HepG2 (cell line): ENCODE data around the gene CACNA1C. TPM values are rescaled to one million over a fixed set of nuclear protein-coding genes. Genes with fewer than 3 reads are reported as not detected.

ENCODE experiments used
- ARID4A ChIP-seq: sonication (generic); formaldehyde crosslinking; IDR thresholded peaks from 2 replicates; pipeline ENCODE4 v1.5.0; 2020; ENCODE audit warnings: mild to moderate bottlenecking, missing genetic modification reagents, borderline replicate concordance
- ARID5B ChIP-seq: IDR thresholded peaks from 2 replicates; pipeline ENCODE4 v1.4.0; 2020; ENCODE audit warnings: mild to moderate bottlenecking, missing genetic modification reagents
- CHCHD3 ChIP-seq: sonication (generic); formaldehyde crosslinking; IDR thresholded peaks from 2 replicates; pipeline ENCODE4 v1.8.0; 2022; ENCODE audit warnings: mild to moderate bottlenecking, missing genetic modification reagents, moderate library complexity
- FLYWCH1 ChIP-seq: sonication (generic); formaldehyde crosslinking; IDR thresholded peaks from 2 replicates; pipeline ENCODE4 v1.8.1; 2023; ENCODE audit warnings: mild to moderate bottlenecking, missing genetic modification reagents
- GLI4 ChIP-seq: sonication (generic); formaldehyde crosslinking; IDR thresholded peaks from 2 replicates; pipeline ENCODE4 v1.5.1; 2020; ENCODE audit warnings: missing genetic modification reagents, mild to moderate bottlenecking, moderate library complexity, borderline replicate concordance
- MZF1 ChIP-seq: sonication (generic); formaldehyde crosslinking; IDR thresholded peaks from 2 replicates; pipeline ENCODE4 v1.8.1; 2023; ENCODE audit warnings: mild to moderate bottlenecking, missing genetic modification reagents, borderline replicate concordance
- PBX3 ChIP-seq: sonication (generic); formaldehyde crosslinking; IDR thresholded peaks from 2 replicates; pipeline ENCODE4 v1.8.1; 2023; ENCODE audit warnings: missing genetic modification reagents, inconsistent platforms, borderline replicate concordance
- RBFOX2 ChIP-seq: fragments of 200-400 bp; formaldehyde crosslinking; IDR thresholded peaks from 2 replicates; pipeline ENCODE4 v1.6.1; 2017; ENCODE audit warnings: low read depth, mild to moderate bottlenecking, low read length
- ZNF24 ChIP-seq: fragments of 450-650 bp; IDR thresholded peaks from 2 replicates; pipeline ENCODE4 v1.6.1; 2017; ENCODE audit warnings: antibody characterized with exemption, mild to moderate bottlenecking
- ZNF44 ChIP-seq: sonication (generic); formaldehyde crosslinking; IDR thresholded peaks from 2 replicates; pipeline ENCODE4 v1.5.1; 2020; ENCODE audit warnings: mild to moderate bottlenecking, missing genetic modification reagents
- polyA plus RNA-seq, 8 experiments: library from polyadenylated mRNA; depleted of rRNA in 3 of 8; stranded (reverse) in 7 of 8; unstranded in 1 of 8; fragments of >200 nt; fragmentation: Illumina TruSeq in 4 of 8; extraction: Trizol in 4 of 8; gene quantifications; 2 replicates each; pipeline versions ENCODE4 v1.2.1 to v1.2.3, GENCODE V29; 2011 to 2016; ENCODE audit warnings: low read depth in 4 of 8, missing spikeins in 1 of 8, mixed read lengths in 1 of 8; ENCODE audit not compliant: insufficient read depth in 1 of 8
- total RNA-seq, 5 experiments: library from RNA; depleted of rRNA; stranded (reverse); fragments of >200 nt; fragmentation: Illumina TruSeq; extraction: Trizol; gene quantifications; 2 replicates each; pipeline ENCODE4 v1.2.3, GENCODE V29; 2016; ENCODE audit warnings: low read depth in 1 of 5

CACNA1C gene
- total and polyA plus RNA-seq, 2 of the 13 experiments (the other 11 are each of a cell fraction or from before 2014, with no cell fraction given): not detected

DNA sequence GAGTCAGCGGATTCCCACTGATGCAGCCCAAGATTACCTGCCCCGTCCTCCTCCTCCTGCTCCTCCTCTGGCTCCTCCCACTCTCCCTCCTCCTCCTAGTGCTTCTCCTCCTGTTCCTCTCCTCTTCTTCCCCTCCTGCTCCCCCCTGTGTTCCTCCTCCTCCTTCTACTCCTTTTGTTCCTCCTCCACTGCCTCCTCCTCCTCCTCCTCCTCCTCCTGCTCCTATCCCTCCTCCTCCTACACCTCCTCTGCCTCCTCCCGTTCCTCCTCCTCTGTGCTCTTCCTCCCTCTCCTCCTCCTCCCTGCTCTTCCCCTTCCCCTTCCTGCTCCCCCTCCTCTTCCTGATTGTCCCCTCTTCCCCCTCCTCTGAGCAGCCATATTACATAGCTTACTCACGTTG, 141.3 kb downstream of the CACNA1C start (continued):
- no peak for TF ChIP-seq ARID4A (CRISPR knock-in tag)
- TF ChIP-seq ARID5B (CRISPR knock-in tag): no peak
- no peak for TF ChIP-seq CHCHD3 (CRISPR knock-in tag)
- no peak for TF ChIP-seq ZNF44 (CRISPR knock-in tag)
- no peak for TF ChIP-seq PBX3
- no peak for TF ChIP-seq RBFOX2
- no peak for TF ChIP-seq ZNF24
- no peak for TF ChIP-seq GLI4
- TF ChIP-seq FLYWCH1 (CRISPR knock-in tag): no peak
- no peak for TF ChIP-seq MZF1 (CRISPR knock-in tag)
